SK-N-SH (cell line): ENCODE data around the gene LMF1. TPM values are rescaled to one million over a fixed set of nuclear protein-coding genes. Genes with fewer than 3 reads are reported as not detected.

Experiments used
- CTCF ChIA-PET: fragments of 300-600, 350-600 bp; formaldehyde crosslinking; extraction: SDS; loops from one replicate; lab custom pipeline; 2021; lab: Yijun Ruan, JAX
- POLR2A ChIA-PET: fragments of 350-600 bp; sonication (Branson Sonifier 250); formaldehyde crosslinking; extraction: SDS; loops from one replicate; lab custom pipeline; 2020; ENCODE audit warnings: antibody characterized with exemption, inconsistent platforms; lab: Yijun Ruan, JAX
- DNase-seq: peaks from one replicate; pipeline ENCODE4 v3.0.0; 2012
- H2AFZ ChIP-seq: fragments of 200-600 bp; sonication (generic); 2 replicates; pipeline ENCODE4 v1.8.1; 2016; ENCODE audit warnings: antibody characterized with exemption, mild to moderate bottlenecking, low read depth
- H3F3A ChIP-seq: fragments of 200-600 bp; sonication (generic); replicated peaks from 2 replicates; pipeline ENCODE3; 2016; ENCODE audit warnings: antibody characterized with exemption, mild to moderate bottlenecking; ENCODE audit not compliant: insufficient read depth
- H3K27ac ChIP-seq, 2 experiments: fragments of 200-500 bp in 1 of 2; fragments of 200-600 bp in 1 of 2; sonication (Bioruptor generic) in 1 of 2; sonication (generic), shearing (Covaris generic) in 1 of 2; 2 replicates each; pipeline versions ENCODE4 v1.5.1 to v1.6.1; 2014 to 2016; ENCODE audit warnings: low read depth in 2 of 2, inconsistent platforms in 1 of 2, low read length in 1 of 2, mild to moderate bottlenecking in 1 of 2, mixed read lengths in 1 of 2
- H3K27me3 ChIP-seq: fragments of 200-600 bp; sonication (generic), shearing (Covaris generic); 2 replicates; pipeline ENCODE4 v1.6.1; 2016; ENCODE audit warnings: mixed run types; ENCODE audit not compliant: insufficient read depth
- H3K36me3 ChIP-seq, 2 experiments: fragments of 200-500 bp in 1 of 2; fragments of 200-600 bp in 1 of 2; sonication (Bioruptor generic) in 1 of 2; sonication (generic) in 1 of 2; replicated peaks in 1 of 2; 2 replicates each; pipeline versions ENCODE3 to v1.5.1; 2014 to 2016; ENCODE audit warnings: low read length in 1 of 2, mild to moderate bottlenecking in 1 of 2; ENCODE audit not compliant: insufficient read depth in 2 of 2, control insufficient read depth in 1 of 2
- H3K4me1 ChIP-seq, 2 experiments: fragments of 200-500 bp in 1 of 2; fragments of 200-600 bp in 1 of 2; sonication (Bioruptor generic) in 1 of 2; sonication (generic), shearing (Covaris generic) in 1 of 2; 2 replicates each; pipeline versions ENCODE4 v1.5.1 to v1.6.1; 2014 to 2016; ENCODE audit warnings: low read depth in 1 of 2, low read length in 1 of 2, mixed run types in 1 of 2; ENCODE audit not compliant: insufficient read depth in 2 of 2, control insufficient read depth in 1 of 2
- H3K4me2 ChIP-seq: fragments of 200-600 bp; sonication (generic), shearing (Covaris generic); 2 replicates; pipeline ENCODE4 v1.6.1; 2017; ENCODE audit warnings: mixed run types
- H3K4me3 ChIP-seq, 2 experiments: fragments of 200-500 bp in 1 of 2; fragments of 200-600 bp in 1 of 2; sonication (Bioruptor generic) in 1 of 2; sonication (generic), shearing (Covaris generic) in 1 of 2; 2 replicates each; pipeline versions ENCODE4 v1.5.1 to v1.8.1; 2014 to 2016; ENCODE audit warnings: low read depth in 2 of 2, inconsistent platforms in 1 of 2, low read length in 1 of 2, mild to moderate bottlenecking in 1 of 2, mixed read lengths in 1 of 2, moderate library complexity in 1 of 2
- H3K79me2 ChIP-seq: fragments of 200-600 bp; sonication (generic); 2 replicates; pipeline ENCODE4 v1.8.1; 2017; ENCODE audit warnings: mild to moderate bottlenecking; ENCODE audit not compliant: insufficient read depth
- H3K9ac ChIP-seq: fragments of 200-600 bp; sonication (generic); 2 replicates; pipeline ENCODE4 v1.6.1; 2017; ENCODE audit warnings: mixed run types
- H3K9me2 ChIP-seq: fragments of 200-600 bp; sonication (generic); 2 replicates; pipeline ENCODE4 v1.6.1; 2017; ENCODE audit warnings: mixed run types
- H3K9me3 ChIP-seq: fragments of 200-600 bp; sonication (generic); 2 replicates; pipeline ENCODE4 v1.6.1; 2017; ENCODE audit warnings: mixed run types, mild to moderate bottlenecking, moderate library complexity
- H4K20me1 ChIP-seq: fragments of 200-600 bp; sonication (generic); 2 replicates; pipeline ENCODE4 v1.6.1; 2017; ENCODE audit warnings: mild to moderate bottlenecking, mixed run types; ENCODE audit not compliant: insufficient read depth
- EZH2phosphoT487 ChIP-seq: fragments of 200-600 bp; sonication (generic); IDR thresholded peaks from 2 replicates; pipeline ENCODE4 v1.6.1; 2017; ENCODE audit warnings: low read depth, mixed run types, mild to moderate bottlenecking, antibody characterized with exemption, moderate library complexity, borderline replicate concordance
- FOSL2 ChIP-seq: IDR thresholded peaks from 2 replicates; pipeline ENCODE4 v1.4.0; 2012; ENCODE audit warnings: low read depth, mild to moderate bottlenecking, moderate library complexity, borderline replicate concordance
- FOXM1 ChIP-seq: IDR thresholded peaks from 2 replicates; pipeline ENCODE4 v1.4.0; 2012; ENCODE audit warnings: low read depth, mild to moderate bottlenecking
- MEF2A ChIP-seq: IDR thresholded peaks from 2 replicates; pipeline ENCODE4 v1.4.0; 2012; ENCODE audit warnings: low read depth, borderline replicate concordance
- NFIC ChIP-seq: IDR thresholded peaks from 2 replicates; pipeline ENCODE4 v1.4.0; 2012; ENCODE audit warnings: borderline replicate concordance
- NRF1 ChIP-seq: IDR thresholded peaks from 2 replicates; pipeline ENCODE4 v1.6.1; 2012; ENCODE audit warnings: low read depth, mild to moderate bottlenecking, low read length
- PBX3 ChIP-seq: IDR thresholded peaks from 2 replicates; pipeline ENCODE4; 2012
- POLR2AphosphoS5 ChIP-seq: IDR thresholded peaks from 2 replicates; pipeline ENCODE4 v1.6.1; 2012; ENCODE audit warnings: low read depth, low read length
- RFX5 ChIP-seq: IDR thresholded peaks from 2 replicates; pipeline ENCODE4 v1.6.1; 2012; ENCODE audit warnings: mild to moderate bottlenecking, improper control_type of control experiment, low read length
- RXRA ChIP-seq: IDR thresholded peaks from 2 replicates; pipeline ENCODE4 v1.4.0; 2012; ENCODE audit warnings: low read depth, mild to moderate bottlenecking, borderline replicate concordance
- SMC3 ChIP-seq: IDR thresholded peaks from 2 replicates; pipeline ENCODE4 v1.6.1; 2012; ENCODE audit warnings: low read depth, low read length, improper control_type of control experiment
- TAF1 ChIP-seq: IDR thresholded peaks from 2 replicates; pipeline ENCODE4 v1.6.1; 2012; ENCODE audit warnings: low read depth, mild to moderate bottlenecking, low read length, moderate library complexity, borderline replicate concordance
- TEAD4 ChIP-seq: IDR thresholded peaks from 2 replicates; pipeline ENCODE4 v1.4.0; 2012; ENCODE audit warnings: mild to moderate bottlenecking, borderline replicate concordance; ENCODE audit not compliant: insufficient read depth
- YY1 ChIP-seq: IDR thresholded peaks from 2 replicates; pipeline ENCODE4 v1.4.0; 2012; ENCODE audit warnings: low read depth, mild to moderate bottlenecking
- ZBTB33 ChIP-seq: IDR thresholded peaks from 2 replicates; pipeline ENCODE4 v1.4.0; 2012; ENCODE audit warnings: low read depth, borderline replicate concordance
- WGBS: methylation state at CpG from one replicate; pipeline ENCODE4 v1.1.6; 2017; ENCODE audit warnings: low lambda C conversion rate; 5-methylcytosine and 5-hydroxymethylcytosine counted together
- polyA plus RNA-seq, 3 experiments: library from polyadenylated mRNA; depleted of rRNA; stranded (reverse); fragments of >200 nt; gene quantifications; 2 replicates each; pipeline ENCODE4 v1.2.3, GENCODE V29; 2012
- TF ChIP-seq, protein P1 (sequence below): fragments of 150-350 bp; IDR thresholded peaks from 2 replicates; pipeline ENCODE4 v1.6.1; 2016; ENCODE audit warnings: mild to moderate bottlenecking, low read depth, low read length
- TF ChIP-seq, protein P2 (sequence below): IDR thresholded peaks from 2 replicates; pipeline ENCODE4 v1.4.0; 2012; ENCODE audit warnings: low read depth
- TF ChIP-seq, protein P3 (sequence below): IDR thresholded peaks from 2 replicates; pipeline ENCODE4 v1.6.1; 2012; ENCODE audit warnings: mild to moderate bottlenecking, low read depth, low read length, moderate library complexity

Gene LMF1
- polyA plus RNA-seq, 1 of the 3 experiments (the other 2 are of a cell fraction), result 5.7 TPM

- TF ChIP-seq NRF1 (no peak), EZH2phosphoT487 (no peak), TEAD4 (no peak)
- TF ChIP-seq, protein P1, sequence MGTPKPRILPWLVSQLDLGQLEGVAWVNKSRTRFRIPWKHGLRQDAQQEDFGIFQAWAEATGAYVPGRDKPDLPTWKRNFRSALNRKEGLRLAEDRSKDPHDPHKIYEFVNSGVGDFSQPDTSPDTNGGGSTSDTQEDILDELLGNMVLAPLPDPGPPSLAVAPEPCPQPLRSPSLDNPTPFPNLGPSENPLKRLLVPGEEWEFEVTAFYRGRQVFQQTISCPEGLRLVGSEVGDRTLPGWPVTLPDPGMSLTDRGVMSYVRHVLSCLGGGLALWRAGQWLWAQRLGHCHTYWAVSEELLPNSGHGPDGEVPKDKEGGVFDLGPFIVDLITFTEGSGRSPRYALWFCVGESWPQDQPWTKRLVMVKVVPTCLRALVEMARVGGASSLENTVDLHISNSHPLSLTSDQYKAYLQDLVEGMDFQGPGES, result no peak
Measured at GRCh38 chr16:911101-911500, 59.7 kb downstream of the LMF1 start (continued).

- H3K4me3 ChIP-seq, result no peak overlapping the region
- no peaks in the 10 kb centered on the region for H3K9me2 ChIP-seq
- no peaks in the 10 kb centered on the region for H3K79me2 ChIP-seq
- TF ChIP-seq, protein P2, sequence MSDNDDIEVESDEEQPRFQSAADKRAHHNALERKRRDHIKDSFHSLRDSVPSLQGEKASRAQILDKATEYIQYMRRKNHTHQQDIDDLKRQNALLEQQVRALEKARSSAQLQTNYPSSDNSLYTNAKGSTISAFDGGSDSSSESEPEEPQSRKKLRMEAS, result no peak
- no peak for TF ChIP-seq NFIC
- TF ChIP-seq POLR2AphosphoS5, result no peak
- TF ChIP-seq RXRA, result no peak
- TF ChIP-seq MEF2A, result no peak
- no peak for TF ChIP-seq FOXM1
- TF ChIP-seq, protein P1, result no peak
- TF ChIP-seq FOSL2, result no peak
- TF ChIP-seq SMC3, result no peak
- TF ChIP-seq NRF1, result no peak
- TF ChIP-seq, protein P3, sequence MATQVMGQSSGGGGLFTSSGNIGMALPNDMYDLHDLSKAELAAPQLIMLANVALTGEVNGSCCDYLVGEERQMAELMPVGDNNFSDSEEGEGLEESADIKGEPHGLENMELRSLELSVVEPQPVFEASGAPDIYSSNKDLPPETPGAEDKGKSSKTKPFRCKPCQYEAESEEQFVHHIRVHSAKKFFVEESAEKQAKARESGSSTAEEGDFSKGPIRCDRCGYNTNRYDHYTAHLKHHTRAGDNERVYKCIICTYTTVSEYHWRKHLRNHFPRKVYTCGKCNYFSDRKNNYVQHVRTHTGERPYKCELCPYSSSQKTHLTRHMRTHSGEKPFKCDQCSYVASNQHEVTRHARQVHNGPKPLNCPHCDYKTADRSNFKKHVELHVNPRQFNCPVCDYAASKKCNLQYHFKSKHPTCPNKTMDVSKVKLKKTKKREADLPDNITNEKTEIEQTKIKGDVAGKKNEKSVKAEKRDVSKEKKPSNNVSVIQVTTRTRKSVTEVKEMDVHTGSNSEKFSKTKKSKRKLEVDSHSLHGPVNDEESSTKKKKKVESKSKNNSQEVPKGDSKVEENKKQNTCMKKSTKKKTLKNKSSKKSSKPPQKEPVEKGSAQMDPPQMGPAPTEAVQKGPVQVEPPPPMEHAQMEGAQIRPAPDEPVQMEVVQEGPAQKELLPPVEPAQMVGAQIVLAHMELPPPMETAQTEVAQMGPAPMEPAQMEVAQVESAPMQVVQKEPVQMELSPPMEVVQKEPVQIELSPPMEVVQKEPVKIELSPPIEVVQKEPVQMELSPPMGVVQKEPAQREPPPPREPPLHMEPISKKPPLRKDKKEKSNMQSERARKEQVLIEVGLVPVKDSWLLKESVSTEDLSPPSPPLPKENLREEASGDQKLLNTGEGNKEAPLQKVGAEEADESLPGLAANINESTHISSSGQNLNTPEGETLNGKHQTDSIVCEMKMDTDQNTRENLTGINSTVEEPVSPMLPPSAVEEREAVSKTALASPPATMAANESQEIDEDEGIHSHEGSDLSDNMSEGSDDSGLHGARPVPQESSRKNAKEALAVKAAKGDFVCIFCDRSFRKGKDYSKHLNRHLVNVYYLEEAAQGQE, result no peak
- TF ChIP-seq YY1, result no peak
- no peak for TF ChIP-seq EZH2phosphoT487
- TF ChIP-seq RFX5, result no peak
- no peak for TF ChIP-seq TAF1
- no peak for TF ChIP-seq ZBTB33
- no peak for TF ChIP-seq PBX3
- no peak overlapping the region for H2AFZ ChIP-seq
- H3K36me3 ChIP-seq, result peaks cover 0 to 3% of the 10 kb centered on the region in 2 experiments
- H3K27ac ChIP-seq, result no peak overlapping the region
- H4K20me1 ChIP-seq, result no peaks in the 10 kb centered on the region
- no peak overlapping the region for H3K4me2 ChIP-seq
- H3K9me3 ChIP-seq, result peaks cover 4% of the 10 kb centered on the region; the same call in 1 of the 2 replicates
- CTCF ChIA-PET, result interaction anchor here (0.7 kb wide), 1 partner anchor 11 kb away, joined by 3 read pairs; no protein-coding TSS in a partner anchor
- no peak for DNase-seq
- no peak overlapping the region for H3K9ac ChIP-seq
- POLR2A ChIA-PET, result no interaction called here
- WGBS, result 69% methylated on average over 13 of the region's 20 CpGs
- H3K27me3 ChIP-seq, result no peaks in the 10 kb centered on the region
- H3K4me1 ChIP-seq, result no peaks in the 10 kb centered on the region
- H3F3A ChIP-seq, result no peaks in the 10 kb centered on the region
Measured at GRCh38 chr16:910181-910580, 60.6 kb downstream of the LMF1 start.
